Central memory CD4-positive, alpha-beta T cell (primary cell): ENCODE measurements around the gene ISCU.

ENCODE experiments used
- DNase-seq: peaks from one replicate; pipeline ENCODE4 v3.0.0; 2022
- total RNA-seq, 3 experiments: gene quantifications; one replicate each; lab custom pipeline; 2026; lab: John Stamatoyannopoulos, UW

Gene ISCU
- 92.7 to 164 (median 153) reads per million in 3 experiments for total RNA-seq

- peak; percentile 98 for DNase-seq
These were observed at the start of gene ISCU for GRCh38 chr12:108562348-108563135. Gene ISCU (plus strand): TSS chr12:108562596. CDS start chr12:108562623, 27 bp downstream.

GRCh38 chr12:108514468-108514972 is 47.9 kb upstream of the ISCU start:
- DNase-seq, result no peak

- DNase-seq, result peak; percentile 99
These were observed 47.2 kb upstream of the ISCU start, which contains the start of gene FICD for GRCh38 chr12:108514973-108515814. Gene FICD (plus strand): TSS chr12:108515277. CDS start chr12:108516973, 1,696 bp downstream.

- no peak for DNase-seq
These were observed 46.5 kb upstream of the ISCU start for GRCh38 chr12:108515916-108516315.

- no peak for DNase-seq
These were observed 45.7 kb upstream of the ISCU start for GRCh38 chr12:108516511-108517275.

GRCh38 chr12:108517288-108518100 is 44.9 kb upstream of the ISCU start:
- no peak for DNase-seq

GRCh38 chr12:108518101-108518715 is 44.2 kb upstream of the ISCU start:
- no peak for DNase-seq

GRCh38 chr12:108518716-108519496 is 43.5 kb upstream of the ISCU start:
- no peak for DNase-seq

GRCh38 chr12:108519558-108519957 is 42.8 kb upstream of the ISCU start:
- DNase-seq, result no peak

GRCh38 chr12:108523365-108523764 is 39.0 kb upstream of the ISCU start:
- DNase-seq, result no peak

GRCh38 chr12:108525681-108526080 is 36.7 kb upstream of the ISCU start:
- DNase-seq, result no peak

GRCh38 chr12:108526482-108527165 is 35.8 kb upstream of the ISCU start:
- no peak for DNase-seq

- no peak for DNase-seq
These were observed 35.3 kb upstream of the ISCU start for GRCh38 chr12:108527166-108527496.

- DNase-seq, result no peak
These were observed 32.2 kb upstream of the ISCU start for GRCh38 chr12:108530161-108530560.

GRCh38 chr12:108531929-108532848 is 30.2 kb upstream of the ISCU start:
- DNase-seq, result no peak

- no peak for DNase-seq
These were observed 24.2 kb upstream of the ISCU start for GRCh38 chr12:108538146-108538545.

- DNase-seq, result no peak
These were observed 23.7 kb upstream of the ISCU start for GRCh38 chr12:108538616-108539195.

GRCh38 chr12:108542320-108542719 is 20.1 kb upstream of the ISCU start:
- no peak for DNase-seq
